Transverse colon (tissue), 4 donors: ENCODE results near the gene APBB2. TPM values are rescaled to one million over a fixed set of nuclear protein-coding genes. Genes with fewer than 3 reads are reported as not detected.

Experiments used
- DNase-seq: peaks from one replicate; pipeline ENCODE4 v3.0.0-alpha.2; 2019
- H3K27ac ChIP-seq, 4 donors: fragments of 200-600 bp; sonication (generic); 2 replicates each; pipeline ENCODE4 v1.5.1; 2016 to 2018; ENCODE audit warnings: inconsistent platforms in 4 of 4
- H3K27me3 ChIP-seq: fragments of 200-600 bp; sonication (generic); 2 replicates; pipeline ENCODE4 v1.5.1; 2017; ENCODE audit warnings: inconsistent platforms
- H3K36me3 ChIP-seq, 4 donors: fragments of 200-600 bp; sonication (generic); 2 replicates each; pipeline ENCODE4 v1.5.1; 2017 to 2019; ENCODE audit warnings: inconsistent platforms in 4 of 4
- H3K4me1 ChIP-seq, 4 donors: fragments of 200-600 bp; sonication (generic); 2 replicates each; pipeline ENCODE4 v1.5.1; 2017 to 2020; ENCODE audit warnings: inconsistent platforms in 4 of 4
- H3K4me3 ChIP-seq, 4 donors: fragments of 200-600 bp; sonication (generic); 1 replicate in 1 of 4; 2 replicates in 3 of 4; pipeline versions ENCODE4 v1.5.1 to v1.6.1; 2017 to 2019; ENCODE audit warnings: inconsistent platforms in 4 of 4
- H3K9me3 ChIP-seq, 2 donors: fragments of 200-600 bp; sonication (generic); 2 replicates each; pipeline ENCODE4 v1.5.1; 2017 to 2019; ENCODE audit warnings: inconsistent platforms in 2 of 2
- CTCF ChIP-seq, 5 experiments: fragments of 200-600 bp in 3 of 5; fragments of 450-650 bp in 2 of 5; sonication (generic) in 3 of 5; IDR thresholded peaks; 1 replicate in 2 of 5; 2 replicates in 3 of 5; pipeline ENCODE4 v1.5.1; 2016 to 2017; ENCODE audit warnings: antibody characterized with exemption in 5 of 5, inconsistent platforms in 3 of 5, mild to moderate bottlenecking in 2 of 5, moderate library complexity in 1 of 5
- EP300 ChIP-seq: sonication (generic); formaldehyde crosslinking; IDR thresholded peaks from one replicate; pipeline ENCODE4 v1.6.1; 2017; ENCODE audit warnings: antibody characterized with exemption, low read depth
- POLR2A ChIP-seq: fragments of 450-650 bp; IDR thresholded peaks from one replicate; pipeline ENCODE4 v1.6.1; 2016; ENCODE audit warnings: antibody characterized with exemption, mild to moderate bottlenecking, moderate library complexity
- POLR2AphosphoS5 ChIP-seq, 3 donors: sonication (generic); formaldehyde crosslinking; IDR thresholded peaks; one replicate each; pipeline ENCODE4 v1.6.1; 2016; ENCODE audit warnings: antibody characterized with exemption in 3 of 3
- WGBS, 2 donors: methylation state at CpG; one replicate each; pipeline ENCODE4 v1.1.5; 2018; ENCODE audit warnings: low coverage in 1 of 2; 5-methylcytosine and 5-hydroxymethylcytosine counted together
- in situ Hi-C, 4 donors: fragments of 200-750 bp; cut with MboI; loops; one replicate each; pipeline versions ENCODE4 v1.15.0 to v1.15.1; 2017; ENCODE audit warnings: low sequenced_read_pairs in 3 of 4, low pct_ligation_motif_present in 1 of 4, low pct_unique_long_range_greater_than_20kb in 1 of 4
- intact Hi-C: fragments of 100-400 bp; cut with DNase I; formaldehyde crosslinking; loops from one replicate; pipeline ENCODE4 v1.15.1; 2023; ENCODE audit warnings: low total_unique reads
- total RNA-seq, 4 donors: library from RNA; depleted of rRNA; stranded (reverse); fragments of >200 nt; gene quantifications; one replicate each; pipeline ENCODE4 v1.1.0, GENCODE V29; 2016

Gene APBB2
- total RNA-seq, 4 donors from 2014 or later: 37.1 to 138 (median 90.1) TPM

GRCh38 chr4:40948014-40948413 is 266.3 kb downstream of the APBB2 start:
- no peak for DNase-seq
- Histone ChIP-seq H3K27me3 (no peaks in the 10 kb centered on the region), H3K27ac (peak overlapping the region in 2 of 4 donors; percentile 43 to 50), H3K9me3 (no peaks in the 10 kb centered on the region), H3K4me3 (no peak overlapping the region), H3K4me1 (no peaks in the 10 kb centered on the region), H3K36me3 (no peaks in the 10 kb centered on the region)
- in situ Hi-C loops (loop anchor here in 1 of 4 donors (25.0 kb wide), 1 partner anchor 689 kb away; no protein-coding TSS in a partner anchor), intact Hi-C loops (no loop called here)
- no peak for TF ChIP-seq EP300
- TF ChIP-seq CTCF (IDR thresholded peaks at IDR 0.05): no peak
- TF ChIP-seq POLR2A: no peak
- TF ChIP-seq POLR2AphosphoS5 (IDR thresholded peaks at IDR 0.05): no peak
- 69 to 75% methylated on average over 3 to 6 of the region's 6 CpGs for WGBS, 2 donors

GRCh38 chr4:40946652-40947051 is 267.7 kb downstream of the APBB2 start:
- Histone ChIP-seq H3K27me3 (no peaks in the 10 kb centered on the region), H3K36me3 (no peaks in the 10 kb centered on the region), H3K4me1 (no peaks in the 10 kb centered on the region), H3K27ac (no peak overlapping the region), H3K4me3 (no peak overlapping the region), H3K9me3 (no peaks in the 10 kb centered on the region)
- in situ Hi-C loops (loop anchor here in 1 of 4 donors (25.0 kb wide), 1 partner anchor 691 kb away; no protein-coding TSS in a partner anchor), intact Hi-C loops (no loop called here)
- no peak for TF ChIP-seq CTCF (IDR thresholded peaks at IDR 0.05)
- no peak for TF ChIP-seq POLR2AphosphoS5 (IDR thresholded peaks at IDR 0.05)
- no peak for TF ChIP-seq EP300
- no peak for TF ChIP-seq POLR2A
- no peak for DNase-seq
- 86 to 100% methylated on average over 1 to 9 of the region's 9 CpGs for WGBS, 2 donors

GRCh38 chr4:40940756-40941155 is 273.6 kb downstream of the APBB2 start:
- DNase-seq: no peak
- Histone ChIP-seq H3K9me3 (no peaks in the 10 kb centered on the region), H3K36me3 (no peaks in the 10 kb centered on the region), H3K4me3 (no peak overlapping the region), H3K27me3 (no peaks in the 10 kb centered on the region), H3K27ac (peak overlapping the region in 3 of 4 donors; percentile 17 to 72 (median 42)), H3K4me1 (peaks cover 0 to 13% (median 0%) of the 10 kb centered on the region in 4 donors)
- WGBS, 2 donors: 40 to 56% methylated on average over 4 to 5 of the region's 5 CpGs
- in situ Hi-C loops (loop anchor here in 1 of 4 donors (25.0 kb wide), 1 partner anchor 697 kb away; no protein-coding TSS in a partner anchor), intact Hi-C loops (no loop called here)
- TF ChIP-seq CTCF (IDR thresholded peaks at IDR 0.05) (no peak), POLR2A (no peak)

GRCh38 chr4:40940317-40940741 is 274.0 kb downstream of the APBB2 start:
- 57 to 60% methylated on average over 3 to 9 of the region's 9 CpGs for WGBS, 2 donors
- H3K27me3 ChIP-seq: no peaks in the 10 kb centered on the region
- no peaks in the 10 kb centered on the region for H3K9me3 ChIP-seq
- DNase-seq: peak; percentile 9
- in situ Hi-C loops (loop anchor here in 1 of 4 donors (25.0 kb wide), 1 partner anchor 697 kb away; no protein-coding TSS in a partner anchor), intact Hi-C loops (no loop called here)
- H3K4me3 ChIP-seq: no peak overlapping the region
- TF ChIP-seq POLR2A: no peak
- peak in 1 of 3 donors; percentile 31 for TF ChIP-seq POLR2AphosphoS5 (IDR thresholded peaks at IDR 0.05)
- peak overlapping the region in 3 of 4 donors; percentile 39 to 72 (median 42) for H3K27ac ChIP-seq
- peaks cover 0 to 13% (median 0%) of the 10 kb centered on the region in 4 donors for H3K4me1 ChIP-seq
- H3K36me3 ChIP-seq: no peaks in the 10 kb centered on the region

- no peaks in the 10 kb centered on the region for H3K9me3 ChIP-seq
- 64% methylated on average over 2 of the region's 2 CpGs; no CpG with 5 or more reads in 1 of the 2 donors for WGBS, 2 donors
- H3K4me1 ChIP-seq: peaks cover 0 to 13% (median 0%) of the 10 kb centered on the region in 4 donors
- no peak overlapping the region for H3K4me3 ChIP-seq
- in situ Hi-C loops: loop anchor here in 1 of 4 donors (25.0 kb wide), 1 partner anchor 697 kb away; no protein-coding TSS in a partner anchor
- H3K27ac ChIP-seq: peak overlapping the region in 3 of 4 donors; percentile 39 to 72 (median 42)
- no peak for TF ChIP-seq POLR2AphosphoS5 (IDR thresholded peaks at IDR 0.05)
- no peak for TF ChIP-seq EP300
- TF ChIP-seq CTCF (IDR thresholded peaks at IDR 0.05): no peak
- TF ChIP-seq POLR2A: no peak
- DNase-seq: no peak
- intact Hi-C loops: no loop called here
- no peaks in the 10 kb centered on the region for H3K27me3 ChIP-seq
- H3K36me3 ChIP-seq: no peaks in the 10 kb centered on the region
Observed at GRCh38 chr4:40939856-40940255, 274.5 kb downstream of the APBB2 start.
